ENCODE results near the gene RRM1. TPM values are rescaled to one million over a fixed set of nuclear protein-coding genes. Genes with fewer than 3 reads are reported as not detected.

RRM1 gene
- total RNA-seq, 1 donor from 2014 or later, result 41.0 TPM

DNA sequence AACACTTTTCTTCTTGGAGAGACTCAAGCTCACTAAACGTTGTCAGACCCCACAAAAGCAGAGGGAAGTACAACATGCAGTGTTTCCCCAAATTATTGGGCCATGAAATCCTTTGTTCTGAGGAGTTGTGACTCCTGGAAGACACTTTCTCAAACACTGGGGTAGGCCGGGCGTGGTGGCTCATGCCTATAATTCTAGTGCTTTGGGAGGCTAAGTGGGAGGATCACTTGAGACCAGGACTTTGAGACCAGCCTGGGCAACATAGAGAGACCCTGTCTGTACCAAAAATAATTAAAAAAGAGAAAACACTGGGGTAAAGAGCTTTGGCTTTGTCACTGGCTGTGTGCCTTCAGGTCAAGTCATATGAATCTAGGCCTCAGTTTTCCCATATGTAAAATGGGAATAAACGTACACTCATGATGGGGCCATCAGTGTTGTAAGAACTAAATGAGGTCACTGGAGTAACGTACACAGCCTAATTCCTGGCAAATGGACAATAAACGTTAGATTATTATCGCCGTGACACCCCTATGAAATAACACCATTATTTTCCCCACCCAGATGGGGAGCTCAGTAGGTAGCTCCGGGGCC, 92.0 kb downstream of the RRM1 start:
- DNase-seq (ENCODE audit: low read depth), result no peak

DNA sequence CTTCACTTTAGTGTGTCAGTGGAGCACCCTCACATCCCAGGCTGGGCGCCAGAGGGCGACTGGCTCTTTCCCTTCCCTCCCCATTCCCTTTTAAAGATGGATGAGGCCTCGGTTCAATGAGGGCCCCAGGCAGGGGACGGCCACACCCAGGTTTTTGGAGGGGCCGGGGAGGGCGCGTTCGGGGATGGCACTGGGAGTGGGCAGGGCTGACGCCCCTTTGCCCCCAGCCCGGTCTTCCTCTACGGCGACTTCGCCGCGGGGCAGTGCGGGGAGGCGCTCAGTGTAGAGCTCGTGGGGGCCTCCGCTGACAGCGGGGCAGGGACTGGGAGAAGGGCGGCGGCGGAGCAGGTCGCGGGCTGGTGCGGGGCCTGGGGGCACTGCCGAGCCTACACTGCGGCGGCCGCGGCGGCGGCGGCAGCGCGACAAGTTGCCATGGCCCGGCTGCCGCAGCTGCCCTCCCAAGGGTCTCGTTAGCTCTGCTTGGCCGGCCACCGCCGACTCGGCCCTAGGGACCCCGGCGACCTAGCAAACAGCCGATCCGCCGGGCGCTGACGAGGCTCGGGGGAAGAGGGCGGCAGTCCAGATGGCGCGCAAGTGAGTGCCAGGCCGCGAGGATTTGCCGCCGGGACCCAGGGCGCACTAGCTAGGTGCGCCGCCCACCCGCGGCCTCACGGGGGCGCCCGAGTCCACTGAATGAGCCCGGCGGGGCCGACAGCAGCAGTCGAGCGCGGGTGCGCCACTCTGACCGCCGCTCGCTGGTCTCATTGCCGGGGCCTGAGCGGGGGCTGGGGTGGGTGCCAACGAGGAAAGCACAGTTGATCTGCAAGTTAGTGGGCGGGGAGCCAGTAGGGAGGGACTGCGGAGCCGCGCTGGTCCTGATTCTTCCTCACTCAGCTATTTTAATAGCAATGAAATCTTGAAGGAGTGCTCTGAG, 92.7 kb downstream of the RRM1 start:
- DNase-seq (ENCODE audit: low read depth), result peak; percentile 36

Other genes with a start within 250 kb of the RRM1 start
- 38.9 and 82.6 TPM in 2 replicates for gene STIM1, start 239.1 kb upstream of the RRM1 start, total RNA-seq